GM21717 (cell line): ENCODE data around the gene CEP128.

Source experiments
- ATAC-seq: cut with Tn5 transposase; IDR thresholded peaks from one replicate; pipeline ENCODE4 v1.9.1; 2021; ENCODE audit warnings: mild to moderate bottlenecking, moderate library complexity; ENCODE audit not compliant: unreplicated experiment

The CEP128 gene

GRCh38 chr14:80692903-80693302 lies 248.6 kb downstream of the CEP128 start:
- no peak for ATAC-seq

- ATAC-seq: no peak
These were observed 259.9 kb downstream of the CEP128 start for GRCh38 chr14:80681651-80682050.

GRCh38 chr14:80679273-80679672 lies 262.3 kb downstream of the CEP128 start:
- no peak for ATAC-seq

GRCh38 chr14:80678436-80678835 lies 263.1 kb downstream of the CEP128 start:
- no peak for ATAC-seq

GRCh38 chr14:80669426-80669825 lies 272.1 kb downstream of the CEP128 start:
- ATAC-seq: no peak

- ATAC-seq: no peak
These were observed 277.0 kb downstream of the CEP128 start for GRCh38 chr14:80664576-80664975.

- no peak for ATAC-seq
These were observed 278.0 kb downstream of the CEP128 start for GRCh38 chr14:80663541-80663940.

GRCh38 chr14:80659783-80660182 lies 281.8 kb downstream of the CEP128 start:
- ATAC-seq: no peak

- ATAC-seq: no peak
These were observed 282.8 kb downstream of the CEP128 start for GRCh38 chr14:80658733-80659132.

- no peak for ATAC-seq
These were observed 283.4 kb downstream of the CEP128 start for GRCh38 chr14:80658155-80658554.

- ATAC-seq: no peak
These were observed 287.6 kb downstream of the CEP128 start for GRCh38 chr14:80653956-80654355.

GRCh38 chr14:80645667-80646413 lies 295.7 kb downstream of the CEP128 start:
- no peak for ATAC-seq

GRCh38 chr14:80644826-80645225 lies 296.7 kb downstream of the CEP128 start:
- ATAC-seq: no peak

GRCh38 chr14:80638620-80639515 lies 302.7 kb downstream of the CEP128 start:
- no peak for ATAC-seq

GRCh38 chr14:80637756-80638619 lies 303.6 kb downstream of the CEP128 start:
- no peak for ATAC-seq

- no peak for ATAC-seq
These were observed 305.5 kb downstream of the CEP128 start for GRCh38 chr14:80636071-80636470.

- ATAC-seq: no peak
These were observed 307.3 kb downstream of the CEP128 start for GRCh38 chr14:80634106-80634758.

GRCh38 chr14:80629606-80630005 lies 311.9 kb downstream of the CEP128 start:
- no peak for ATAC-seq

- no peak for ATAC-seq
These were observed 313.0 kb downstream of the CEP128 start for GRCh38 chr14:80628547-80628946.

GRCh38 chr14:80627745-80628144 lies 313.8 kb downstream of the CEP128 start:
- no peak for ATAC-seq

- ATAC-seq: no peak
These were observed 317.0 kb downstream of the CEP128 start for GRCh38 chr14:80624581-80624980.
